GM08714 (cell line): ENCODE measurements around the gene FMNL2.

Source experiments
- H3K4me3 ChIP-seq: fragments of 200-500 bp; sonication (Bioruptor generic); 2 replicates; pipeline ENCODE4 v1.5.1; 2014; ENCODE audit warnings: mild to moderate bottlenecking, low read length, inconsistent platforms
- ZNF274 ChIP-seq: IDR thresholded peaks from 2 replicates; pipeline ENCODE4 v1.6.1; 2012; ENCODE audit warnings: mild to moderate bottlenecking, low read depth, low read length

Gene FMNL2

GRCh38 chr2:152661076-152661475 lies 326.1 kb downstream of the FMNL2 start:
- H3K4me3 ChIP-seq = no peak overlapping the region
- TF ChIP-seq ZNF274 = no peak

DNA sequence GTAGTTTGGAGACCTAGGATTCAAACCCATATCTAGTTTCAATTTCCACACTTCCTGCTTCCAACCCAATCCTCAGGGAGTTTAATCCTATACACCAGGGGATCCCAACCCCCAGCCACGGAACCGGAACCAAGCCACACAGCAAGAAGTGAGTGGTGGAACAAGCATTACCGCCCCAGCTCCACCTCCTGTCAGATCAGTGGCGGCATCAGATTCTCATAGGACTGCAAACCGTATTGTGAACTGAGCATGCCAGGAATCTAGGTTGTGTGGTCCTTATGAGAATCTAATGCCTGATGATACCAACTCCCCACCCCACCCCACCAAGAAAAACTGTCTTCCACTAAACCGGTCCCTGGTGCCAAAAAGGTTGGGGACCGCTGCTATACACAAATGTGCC lies 329.8 kb downstream of the FMNL2 start:
- no peak for TF ChIP-seq ZNF274
- no peak overlapping the region for H3K4me3 ChIP-seq

- no peak overlapping the region for H3K4me3 ChIP-seq
- no peak for TF ChIP-seq ZNF274
Observed at GRCh38 chr2:152674334-152674733, 339.4 kb downstream of the FMNL2 start.

DNA sequence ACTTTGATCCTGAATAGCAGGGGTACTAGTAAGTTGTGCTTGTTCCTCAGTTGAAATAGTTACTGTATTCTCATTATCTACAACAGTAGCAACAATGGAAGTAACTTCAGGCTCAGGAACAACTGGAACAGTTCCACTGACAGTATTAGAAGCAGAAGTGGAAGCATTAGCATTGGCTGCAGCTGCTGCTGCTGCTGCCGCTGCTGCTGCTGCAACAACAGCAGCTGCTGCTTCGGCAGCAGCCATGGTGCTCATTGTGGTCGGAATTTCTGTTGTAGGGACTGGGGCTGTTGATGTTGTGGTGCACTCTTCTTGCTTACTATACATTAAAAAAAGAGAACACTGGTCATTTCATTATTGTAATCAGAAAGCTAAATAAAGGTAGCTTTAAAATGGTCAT lies 341.5 kb downstream of the FMNL2 start:
- TF ChIP-seq ZNF274 = no peak

GRCh38 chr2:152678808-152679207 lies 343.8 kb downstream of the FMNL2 start:
- no peak overlapping the region for H3K4me3 ChIP-seq
- TF ChIP-seq ZNF274 = no peak

More for the DNA sequence above, 341.5 kb downstream of the FMNL2 start:
- H3K4me3 ChIP-seq = no peak overlapping the region

- TF ChIP-seq ZNF274 = no peak
- no peak overlapping the region for H3K4me3 ChIP-seq
Observed at GRCh38 chr2:152682663-152683062, 347.7 kb downstream of the FMNL2 start.

DNA sequence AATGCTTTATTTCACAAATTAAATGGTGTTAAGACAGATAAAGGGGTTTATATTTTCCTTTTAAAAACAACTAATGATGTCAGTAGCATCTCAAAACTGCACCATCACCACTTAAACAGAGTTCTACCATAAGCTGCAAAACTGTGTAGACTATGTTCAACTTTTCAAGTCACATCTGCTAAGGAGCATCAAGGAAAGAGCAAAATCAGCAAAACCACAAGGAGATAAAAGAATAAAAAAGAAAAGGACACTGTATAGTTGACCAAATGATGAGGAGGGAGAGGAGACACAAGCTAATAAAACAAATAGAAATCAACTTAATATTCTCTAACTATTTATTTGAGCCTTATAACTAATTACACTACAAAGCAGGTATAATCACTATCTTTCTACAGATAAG lies 348.4 kb downstream of the FMNL2 start:
- TF ChIP-seq ZNF274 = no peak
- no peak overlapping the region for H3K4me3 ChIP-seq

DNA sequence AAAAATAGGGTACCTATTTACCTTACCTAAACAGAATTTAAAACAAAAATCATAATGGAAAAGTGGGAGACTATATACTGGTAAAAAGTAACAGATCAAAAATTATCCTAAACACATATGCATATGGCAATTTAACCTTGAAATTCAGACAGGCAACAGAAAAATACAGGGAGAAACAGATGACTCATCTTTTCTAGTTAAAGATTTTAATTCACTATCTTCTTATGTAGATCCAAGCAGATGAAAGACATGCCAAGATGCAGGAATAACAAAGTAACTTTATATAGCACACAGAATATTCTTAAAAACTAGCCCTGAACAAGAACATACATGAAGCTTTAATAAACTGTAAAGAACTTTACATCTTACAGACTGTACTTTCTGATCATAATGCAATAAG lies 351.3 kb downstream of the FMNL2 start:
- no peak overlapping the region for H3K4me3 ChIP-seq
- no peak for TF ChIP-seq ZNF274

- no peak overlapping the region for H3K4me3 ChIP-seq
Observed at GRCh38 chr2:152693033-152693432, 358.1 kb downstream of the FMNL2 start.

GRCh38 chr2:152694161-152694661 lies 359.2 kb downstream of the FMNL2 start:
- peak overlapping the region; percentile 41 for H3K4me3 ChIP-seq

More at GRCh38 chr2:152693033-152693432, 358.1 kb downstream of the FMNL2 start:
- TF ChIP-seq ZNF274 = no peak

GRCh38 chr2:152695763-152696162 lies 360.8 kb downstream of the FMNL2 start:
- no peak for TF ChIP-seq ZNF274
- no peak overlapping the region for H3K4me3 ChIP-seq

More at GRCh38 chr2:152694161-152694661, 359.2 kb downstream of the FMNL2 start:
- TF ChIP-seq ZNF274 = no peak

DNA sequence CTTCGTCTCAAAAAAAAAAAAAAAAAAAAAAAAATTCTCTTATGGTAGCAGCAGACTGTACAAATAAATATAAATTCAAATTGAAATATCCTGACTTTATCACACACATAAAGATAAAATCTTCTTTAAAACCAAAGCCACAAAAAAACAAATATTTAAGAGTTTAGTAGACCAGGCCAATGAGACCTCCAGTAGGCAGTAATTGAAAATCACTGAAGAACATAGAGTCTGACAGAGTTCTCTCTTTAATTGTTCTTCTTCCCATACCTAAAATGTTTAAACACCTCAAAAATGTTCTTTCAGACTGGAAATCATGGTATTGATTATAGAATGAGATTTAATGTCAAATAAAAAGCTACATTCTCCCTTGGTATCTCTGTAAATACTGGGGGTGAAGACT lies 361.5 kb downstream of the FMNL2 start:
- H3K4me3 ChIP-seq = no peak overlapping the region

More for the DNA sequence above, 361.5 kb downstream of the FMNL2 start:
- no peak for TF ChIP-seq ZNF274
